Nucleus accumbens (tissue), 56 donors: ENCODE data around the gene ONECUT3.

Source experiments
- DNase-seq, 56 donors: peaks; one replicate each; lab custom pipeline; 2025; lab: John Stamatoyannopoulos, UW

ONECUT3 gene

DNA sequence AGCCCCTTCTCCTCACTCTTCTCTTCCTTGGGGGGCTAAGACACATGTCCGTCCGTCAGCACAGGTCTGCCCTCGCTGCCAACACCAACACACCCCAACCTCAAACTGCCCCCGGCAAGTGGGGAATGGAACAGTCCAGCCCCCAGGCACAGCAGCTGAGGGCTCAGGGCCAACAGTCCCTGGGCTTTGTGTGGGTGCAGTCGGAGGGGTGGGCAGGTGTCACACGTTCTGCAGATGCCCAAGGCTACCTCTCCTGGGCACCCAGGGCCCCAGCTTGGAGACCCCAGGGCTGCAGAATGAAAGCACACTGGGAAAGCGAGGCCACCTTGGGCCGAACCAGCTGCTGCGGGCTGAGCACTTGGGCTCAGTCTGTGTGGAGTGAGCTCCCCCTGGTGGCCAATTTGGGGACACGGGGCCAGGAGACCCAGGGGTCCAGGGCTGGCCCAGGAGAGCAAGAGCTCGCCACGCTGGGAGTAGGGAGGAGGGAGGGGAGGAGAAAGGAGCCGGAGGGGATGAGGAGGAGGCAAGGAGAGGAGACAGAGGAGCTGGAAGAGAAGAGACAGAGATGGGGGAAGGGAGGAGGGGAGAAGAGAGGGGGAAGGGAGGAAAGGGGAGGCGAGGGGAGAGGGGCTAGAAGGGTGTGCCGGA lies 72.7 kb downstream of the ONECUT3 start:
- DNase-seq = peak in 50 of 56 donors; percentile 6 to 81 (median 43)

- no peak for DNase-seq
Observed at GRCh38 chr19:1826557-1827521, 73.5 kb downstream of the ONECUT3 start.

DNA sequence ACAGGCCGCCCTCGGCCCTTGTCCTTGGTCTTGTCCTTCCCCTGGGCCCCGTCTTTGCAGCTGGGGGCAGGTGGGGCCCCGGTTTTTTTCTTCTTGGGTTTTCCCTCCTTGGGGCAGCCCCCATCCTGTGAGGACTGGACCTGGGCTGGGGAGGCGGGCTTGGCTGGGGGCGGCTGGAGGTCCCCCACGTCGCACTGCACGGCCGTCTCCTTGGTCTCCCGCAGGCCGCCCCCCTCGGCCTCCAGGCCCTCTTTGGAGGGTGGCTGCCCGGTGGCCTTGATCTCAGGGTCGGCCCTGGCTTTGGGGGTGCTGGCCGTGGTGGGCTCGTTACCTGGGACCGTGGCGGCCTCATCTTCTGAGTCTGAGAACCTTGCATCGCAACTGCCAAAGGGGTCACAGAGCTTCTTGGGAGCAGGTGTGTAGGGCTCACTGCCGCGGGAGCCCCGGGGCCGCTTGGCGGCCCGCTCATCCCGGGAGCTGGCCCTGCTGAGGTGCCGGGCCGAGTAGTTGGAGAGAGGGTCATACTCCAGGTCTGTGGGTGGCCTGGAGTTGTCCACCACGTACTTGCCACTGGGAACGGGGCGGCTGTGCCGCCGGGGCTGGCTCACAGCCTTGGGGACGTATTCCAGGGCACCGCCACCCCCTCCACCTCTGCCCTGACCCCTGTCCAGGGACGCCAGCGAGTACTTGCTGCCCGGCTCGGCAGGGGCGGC lies 74.4 kb downstream of the ONECUT3 start:
- no peak for DNase-seq

- no peak for DNase-seq
Observed at GRCh38 chr19:1828279-1829238, 75.3 kb downstream of the ONECUT3 start.

GRCh38 chr19:1829958-1830357 lies 76.7 kb downstream of the ONECUT3 start:
- DNase-seq = no peak

GRCh38 chr19:1830568-1830967 lies 77.3 kb downstream of the ONECUT3 start:
- DNase-seq = no peak
